ENCODE data around the gene KAZALD1. TPM values are rescaled to one million over a fixed set of nuclear protein-coding genes. Genes with fewer than 3 reads are reported as not detected.

The KAZALD1 gene
- polyA plus RNA-seq, 1 of the 3 experiments (the other 2 are of a cell fraction) = 3.0 TPM

DNA sequence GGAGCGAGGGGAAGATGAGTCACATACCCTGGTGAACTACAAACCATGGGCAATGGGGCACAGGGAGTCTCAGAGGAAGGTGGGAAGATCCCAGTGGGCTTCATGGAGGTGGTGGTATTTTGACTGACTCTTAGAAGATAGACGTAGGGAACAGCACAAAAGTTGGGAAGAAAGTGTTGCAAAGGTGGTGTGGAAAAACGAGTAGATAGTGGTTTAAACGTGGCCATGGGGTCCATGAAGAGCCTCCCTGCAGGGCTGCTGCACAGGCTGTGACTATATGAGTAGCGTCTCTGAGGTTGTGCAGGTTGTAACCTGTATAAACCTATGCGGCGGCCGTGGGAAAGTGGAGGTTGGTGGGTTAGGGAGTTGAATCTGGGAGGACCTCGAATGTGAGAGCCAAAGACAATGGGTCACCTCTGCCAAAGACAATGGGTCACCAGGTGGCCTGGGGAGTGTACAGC, 48.4 kb upstream of the KAZALD1 start:
- Histone ChIP-seq H2AFZ (ENCODE audit: low read depth) (no peak overlapping the region), H3K4me3 (ENCODE audit: low read depth in 2 of 2, low read length in 1 of 2) (no peak overlapping the region), H3K79me2 (ENCODE audit: insufficient read depth) (no peaks in the 10 kb centered on the region), H3K4me1 (ENCODE audit: control insufficient read depth in 1 of 2, insufficient read depth in 2 of 2, low read depth in 1 of 2, low read length in 1 of 2) (peaks cover 8 to 22% of the 10 kb centered on the region in 2 experiments; a peak in 3 of 4 replicates), H4K20me1 (ENCODE audit: insufficient read depth) (no peaks in the 10 kb centered on the region), H3K9me2 (no peaks in the 10 kb centered on the region), H3K27me3 (ENCODE audit: insufficient read depth) (no peaks in the 10 kb centered on the region), H3K9ac (no peak overlapping the region), H3K27ac (ENCODE audit: low read depth in 2 of 2, low read length in 1 of 2) (peak overlapping the region; percentile 18 to 76; a peak in 3 of 4 replicates), H3K36me3 (replicated peaks in 1 of 2; ENCODE audit: control insufficient read depth in 1 of 2, insufficient read depth in 2 of 2, low read length in 1 of 2) (no peaks in the 10 kb centered on the region), H3K9me3 (no peaks in the 10 kb centered on the region), H3F3A (replicated peaks; ENCODE audit: insufficient read depth) (peaks cover 18% of the 10 kb centered on the region), H3K4me2 (peak overlapping the region; percentile 38)
- WGBS (ENCODE audit: low lambda C conversion rate) = 64% methylated on average over 9 of the region's 9 CpGs
- TF ChIP-seq MEF2A (IDR thresholded peaks at IDR 0.05; ENCODE audit: borderline replicate concordance, low read depth) (no peak), TAF1 (IDR thresholded peaks at IDR 0.05; ENCODE audit: borderline replicate concordance, low read depth, low read length) (no peak), EP300 (IDR thresholded peaks at IDR 0.05; ENCODE audit: borderline replicate concordance in 1 of 2, low read depth in 1 of 2, low read length in 1 of 2) (no peak), FOSL2 (IDR thresholded peaks at IDR 0.05; ENCODE audit: borderline replicate concordance, low read depth) (no peak), NRF1 (IDR thresholded peaks at IDR 0.05; ENCODE audit: low read depth, low read length) (no peak), SIN3A (IDR thresholded peaks at IDR 0.05; ENCODE audit: borderline replicate concordance, low read depth, low read length) (no peak), SMC3 (IDR thresholded peaks at IDR 0.05; ENCODE audit: low read depth, low read length) (no peak), NFIC (IDR thresholded peaks at IDR 0.05; ENCODE audit: borderline replicate concordance) (no peak), POLR2AphosphoS5 (IDR thresholded peaks at IDR 0.05; ENCODE audit: low read depth, low read length) (no peak)
- TF ChIP-seq, protein P1, sequence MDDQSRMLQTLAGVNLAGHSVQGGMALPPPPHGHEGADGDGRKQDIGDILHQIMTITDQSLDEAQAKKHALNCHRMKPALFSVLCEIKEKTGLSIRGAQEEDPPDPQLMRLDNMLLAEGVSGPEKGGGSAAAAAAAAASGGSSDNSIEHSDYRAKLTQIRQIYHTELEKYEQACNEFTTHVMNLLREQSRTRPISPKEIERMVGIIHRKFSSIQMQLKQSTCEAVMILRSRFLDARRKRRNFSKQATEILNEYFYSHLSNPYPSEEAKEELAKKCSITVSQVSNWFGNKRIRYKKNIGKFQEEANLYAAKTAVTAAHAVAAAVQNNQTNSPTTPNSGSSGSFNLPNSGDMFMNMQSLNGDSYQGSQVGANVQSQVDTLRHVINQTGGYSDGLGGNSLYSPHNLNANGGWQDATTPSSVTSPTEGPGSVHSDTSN (IDR thresholded peaks at IDR 0.05) = no peak
- TF ChIP-seq, protein P2, sequence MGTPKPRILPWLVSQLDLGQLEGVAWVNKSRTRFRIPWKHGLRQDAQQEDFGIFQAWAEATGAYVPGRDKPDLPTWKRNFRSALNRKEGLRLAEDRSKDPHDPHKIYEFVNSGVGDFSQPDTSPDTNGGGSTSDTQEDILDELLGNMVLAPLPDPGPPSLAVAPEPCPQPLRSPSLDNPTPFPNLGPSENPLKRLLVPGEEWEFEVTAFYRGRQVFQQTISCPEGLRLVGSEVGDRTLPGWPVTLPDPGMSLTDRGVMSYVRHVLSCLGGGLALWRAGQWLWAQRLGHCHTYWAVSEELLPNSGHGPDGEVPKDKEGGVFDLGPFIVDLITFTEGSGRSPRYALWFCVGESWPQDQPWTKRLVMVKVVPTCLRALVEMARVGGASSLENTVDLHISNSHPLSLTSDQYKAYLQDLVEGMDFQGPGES (IDR thresholded peaks at IDR 0.05; ENCODE audit: low read depth, low read length) = no peak
- TF ChIP-seq, protein P3, sequence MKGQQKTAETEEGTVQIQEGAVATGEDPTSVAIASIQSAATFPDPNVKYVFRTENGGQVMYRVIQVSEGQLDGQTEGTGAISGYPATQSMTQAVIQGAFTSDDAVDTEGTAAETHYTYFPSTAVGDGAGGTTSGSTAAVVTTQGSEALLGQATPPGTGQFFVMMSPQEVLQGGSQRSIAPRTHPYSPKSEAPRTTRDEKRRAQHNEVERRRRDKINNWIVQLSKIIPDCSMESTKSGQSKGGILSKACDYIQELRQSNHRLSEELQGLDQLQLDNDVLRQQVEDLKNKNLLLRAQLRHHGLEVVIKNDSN (IDR thresholded peaks at IDR 0.05; ENCODE audit: borderline replicate concordance, low read depth) = no peak
- ChIA-PET POLR2A (interaction anchor here (1.3 kb wide), 1 partner anchor 16 kb away, joined by 8 read pairs; no protein-coding TSS in a partner anchor), CTCF (interaction anchor here (0.9 to 7.2 kb wide), 15 partner anchors 16 to 392 kb away, joined by 3 to 443 read pairs (median 10); partner anchors contain the start of genes LZTS2, MRPL43, PDZD7 and SEMA4G)
- no peak for DNase-seq

DNA sequence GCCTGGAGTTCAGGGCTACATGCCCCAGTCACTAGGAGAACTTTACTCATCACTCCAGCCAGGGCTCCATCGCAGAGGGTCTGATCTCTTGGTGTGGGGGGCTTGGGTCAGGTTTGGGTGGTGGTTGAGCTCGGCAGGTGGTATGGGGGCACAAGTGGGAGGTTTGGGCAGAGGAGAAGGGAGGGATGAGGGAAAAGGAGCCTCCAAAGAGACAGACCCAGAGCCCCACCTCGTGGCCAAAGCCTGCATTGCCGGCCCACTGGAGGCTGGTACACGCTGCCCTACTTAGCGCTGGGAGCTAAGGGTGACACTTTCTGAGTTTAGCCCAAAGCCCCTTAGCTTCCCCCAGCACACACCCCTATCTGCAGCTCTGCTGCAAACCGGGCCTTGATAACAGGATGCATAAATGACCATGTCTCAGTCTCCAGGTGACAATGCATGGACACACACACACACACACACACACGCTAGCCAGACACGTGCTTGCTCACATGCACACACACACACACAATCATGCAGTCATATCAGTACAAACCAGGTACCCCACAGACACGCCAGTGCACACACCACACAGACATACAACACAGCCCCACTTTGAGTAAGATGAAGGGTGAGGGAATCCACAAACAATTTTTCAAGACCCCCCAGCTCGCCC, 47.4 kb upstream of the KAZALD1 start:
- H3K79me2 ChIP-seq (ENCODE audit: insufficient read depth) = no peaks in the 10 kb centered on the region
- 14% methylated on average over 10 of the region's 11 CpGs for WGBS (ENCODE audit: low lambda C conversion rate)
- CTCF ChIA-PET = interaction anchor here (0.5 to 7.2 kb wide), 33 partner anchors 15 to 1037 kb away, joined by 3 to 443 read pairs (median 4); partner anchors contain the start of genes LZTS2, MRPL43, PDZD7 and SEMA4G
- TF ChIP-seq RFX5 (IDR thresholded peaks at IDR 0.05; ENCODE audit: low read length) (no peak), TEAD4 (IDR thresholded peaks at IDR 0.05; ENCODE audit: borderline replicate concordance, insufficient read depth) (no peak), CHD2 (IDR thresholded peaks at IDR 0.05; ENCODE audit: low read length, partially characterized antibody) (peak; percentile 13), FOSL2 (IDR thresholded peaks at IDR 0.05; ENCODE audit: borderline replicate concordance, low read depth) (no peak), FOXJ3 (CRISPR knock-in tag; IDR thresholded peaks at IDR 0.05) (no peak), GABPA (IDR thresholded peaks at IDR 0.05; ENCODE audit: low read depth) (no peak), EP300 (IDR thresholded peaks at IDR 0.05; ENCODE audit: borderline replicate concordance in 1 of 2, low read depth in 1 of 2, low read length in 1 of 2) (no peak), TCF12 (IDR thresholded peaks at IDR 0.05) (no peak), JUND (IDR thresholded peaks at IDR 0.05) (no peak), FOXM1 (IDR thresholded peaks at IDR 0.05; ENCODE audit: low read depth) (no peak), RCOR1 (IDR thresholded peaks at IDR 0.05; ENCODE audit: low read length) (no peak), MXI1 (IDR thresholded peaks at IDR 0.05; ENCODE audit: low read depth, low read length) (no peak)
- TF ChIP-seq, protein P4, sequence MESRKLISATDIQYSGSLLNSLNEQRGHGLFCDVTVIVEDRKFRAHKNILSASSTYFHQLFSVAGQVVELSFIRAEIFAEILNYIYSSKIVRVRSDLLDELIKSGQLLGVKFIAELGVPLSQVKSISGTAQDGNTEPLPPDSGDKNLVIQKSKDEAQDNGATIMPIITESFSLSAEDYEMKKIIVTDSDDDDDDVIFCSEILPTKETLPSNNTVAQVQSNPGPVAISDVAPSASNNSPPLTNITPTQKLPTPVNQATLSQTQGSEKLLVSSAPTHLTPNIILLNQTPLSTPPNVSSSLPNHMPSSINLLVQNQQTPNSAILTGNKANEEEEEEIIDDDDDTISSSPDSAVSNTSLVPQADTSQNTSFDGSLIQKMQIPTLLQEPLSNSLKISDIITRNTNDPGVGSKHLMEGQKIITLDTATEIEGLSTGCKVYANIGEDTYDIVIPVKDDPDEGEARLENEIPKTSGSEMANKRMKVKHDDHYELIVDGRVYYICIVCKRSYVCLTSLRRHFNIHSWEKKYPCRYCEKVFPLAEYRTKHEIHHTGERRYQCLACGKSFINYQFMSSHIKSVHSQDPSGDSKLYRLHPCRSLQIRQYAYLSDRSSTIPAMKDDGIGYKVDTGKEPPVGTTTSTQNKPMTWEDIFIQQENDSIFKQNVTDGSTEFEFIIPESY (IDR thresholded peaks at IDR 0.05; ENCODE audit: borderline replicate concordance, low read depth) = no peak

More for the DNA sequence above, 47.4 kb upstream of the KAZALD1 start:
- Histone ChIP-seq H3K4me2 (peak overlapping the region; percentile 34), H3F3A (replicated peaks; ENCODE audit: insufficient read depth) (peaks cover 18% of the 10 kb centered on the region), H3K36me3 (replicated peaks in 1 of 2; ENCODE audit: control insufficient read depth in 1 of 2, insufficient read depth in 2 of 2, low read length in 1 of 2) (no peaks in the 10 kb centered on the region), H3K9me2 (no peaks in the 10 kb centered on the region), H3K27ac (ENCODE audit: low read depth in 2 of 2, low read length in 1 of 2) (peak overlapping the region in 1 of 2 experiments; percentile 13; a peak in 1 of 4 replicates), H4K20me1 (ENCODE audit: insufficient read depth) (no peaks in the 10 kb centered on the region), H3K9me3 (no peaks in the 10 kb centered on the region), H3K9ac (no peak overlapping the region), H3K4me1 (ENCODE audit: control insufficient read depth in 1 of 2, insufficient read depth in 2 of 2, low read depth in 1 of 2, low read length in 1 of 2) (peaks cover 8 to 19% of the 10 kb centered on the region in 2 experiments; a peak in 3 of 4 replicates), H2AFZ (ENCODE audit: low read depth) (no peak overlapping the region), H3K4me3 (ENCODE audit: low read depth in 2 of 2, low read length in 1 of 2) (peak overlapping the region in 1 of 2 experiments; percentile 21; a peak in 1 of 4 replicates), H3K27me3 (ENCODE audit: insufficient read depth) (no peaks in the 10 kb centered on the region)
- DNase-seq = peak; percentile 85
- POLR2A ChIA-PET = interaction anchor here (1.3 to 1.4 kb wide), 2 partner anchors 17 to 29 kb away, joined by 3 to 8 read pairs; no protein-coding TSS in a partner anchor

Measured in SK-N-SH (cell line).